ENCODE results near the gene MIPEP.

MIPEP gene

GRCh38 chr13:23711355-23711754, 177.8 kb downstream of the MIPEP start:
- Histone ChIP-seq H3K27ac (ENCODE audit: insufficient read depth, low read depth, low read length, poor library complexity, severe bottlenecking) (no peak overlapping the region), H3K4me3 (ENCODE audit: insufficient read depth, low read depth, low read length) (no peak overlapping the region), H3K9me3 (ENCODE audit: control insufficient read depth, low read length) (no peaks in the 10 kb centered on the region), H3K4me1 (ENCODE audit: control insufficient read depth, insufficient read depth, low read length) (no peaks in the 10 kb centered on the region), H3K36me3 (ENCODE audit: control insufficient read depth, insufficient read depth, low read length) (no peaks in the 10 kb centered on the region), H3K27me3 (ENCODE audit: control insufficient read depth, insufficient read depth, low read length, poor library complexity, severe bottlenecking) (no peaks in the 10 kb centered on the region)
- 84 to 97% methylated on average over 3 of the region's 3 CpGs for WGBS, 2 experiments

GRCh38 chr13:23710366-23710765, 178.8 kb downstream of the MIPEP start:
- no peak overlapping the region for H3K4me3 ChIP-seq (ENCODE audit: insufficient read depth, low read depth, low read length)
- no peaks in the 10 kb centered on the region for H3K36me3 ChIP-seq (ENCODE audit: control insufficient read depth, insufficient read depth, low read length)
- H3K9me3 ChIP-seq (ENCODE audit: control insufficient read depth, low read length) = no peaks in the 10 kb centered on the region
- H3K4me1 ChIP-seq (ENCODE audit: control insufficient read depth, insufficient read depth, low read length) = no peaks in the 10 kb centered on the region
- H3K27ac ChIP-seq (ENCODE audit: insufficient read depth, low read depth, low read length, poor library complexity, severe bottlenecking) = no peak overlapping the region
- WGBS, 2 experiments = no CpG with 5 or more reads among the region's 1 CpG
- H3K27me3 ChIP-seq (ENCODE audit: control insufficient read depth, insufficient read depth, low read length, poor library complexity, severe bottlenecking) = no peaks in the 10 kb centered on the region

GRCh38 chr13:23709536-23709935, 179.7 kb downstream of the MIPEP start:
- WGBS, 2 experiments = 86 to 95% methylated on average over 1 of the region's 1 CpG

GRCh38 chr13:23707674-23708073, 181.5 kb downstream of the MIPEP start:
- H3K4me3 ChIP-seq (ENCODE audit: insufficient read depth, low read depth, low read length) = no peak overlapping the region
- no peaks in the 10 kb centered on the region for H3K36me3 ChIP-seq (ENCODE audit: control insufficient read depth, insufficient read depth, low read length)
- H3K9me3 ChIP-seq (ENCODE audit: control insufficient read depth, low read length) = no peaks in the 10 kb centered on the region
- H3K4me1 ChIP-seq (ENCODE audit: control insufficient read depth, insufficient read depth, low read length) = no peaks in the 10 kb centered on the region
- no peak overlapping the region for H3K27ac ChIP-seq (ENCODE audit: insufficient read depth, low read depth, low read length, poor library complexity, severe bottlenecking)
- H3K27me3 ChIP-seq (ENCODE audit: control insufficient read depth, insufficient read depth, low read length, poor library complexity, severe bottlenecking) = no peaks in the 10 kb centered on the region
- WGBS, 2 experiments = 91 to 94% methylated on average over 3 of the region's 3 CpGs

More at GRCh38 chr13:23709536-23709935, 179.7 kb downstream of the MIPEP start:
- no peak overlapping the region for H3K27ac ChIP-seq (ENCODE audit: insufficient read depth, low read depth, low read length, poor library complexity, severe bottlenecking)
- H3K4me1 ChIP-seq (ENCODE audit: control insufficient read depth, insufficient read depth, low read length) = no peaks in the 10 kb centered on the region
- H3K36me3 ChIP-seq (ENCODE audit: control insufficient read depth, insufficient read depth, low read length) = no peaks in the 10 kb centered on the region
- no peaks in the 10 kb centered on the region for H3K9me3 ChIP-seq (ENCODE audit: control insufficient read depth, low read length)
- no peak overlapping the region for H3K4me3 ChIP-seq (ENCODE audit: insufficient read depth, low read depth, low read length)
- H3K27me3 ChIP-seq (ENCODE audit: control insufficient read depth, insufficient read depth, low read length, poor library complexity, severe bottlenecking) = no peaks in the 10 kb centered on the region

- H3K27me3 ChIP-seq (ENCODE audit: control insufficient read depth, insufficient read depth, low read length, poor library complexity, severe bottlenecking) = no peaks in the 10 kb centered on the region
- WGBS, 2 experiments = 85 to 88% methylated on average over 2 of the region's 2 CpGs
- no peaks in the 10 kb centered on the region for H3K4me1 ChIP-seq (ENCODE audit: control insufficient read depth, insufficient read depth, low read length)
- H3K36me3 ChIP-seq (ENCODE audit: control insufficient read depth, insufficient read depth, low read length) = no peaks in the 10 kb centered on the region
- H3K27ac ChIP-seq (ENCODE audit: insufficient read depth, low read depth, low read length, poor library complexity, severe bottlenecking) = no peak overlapping the region
- no peak overlapping the region for H3K4me3 ChIP-seq (ENCODE audit: insufficient read depth, low read depth, low read length)
- H3K9me3 ChIP-seq (ENCODE audit: control insufficient read depth, low read length) = no peaks in the 10 kb centered on the region
Observed at GRCh38 chr13:23705583-23705982, 183.6 kb downstream of the MIPEP start.

- 92 to 95% methylated on average over 11 of the region's 11 CpGs for WGBS, 2 experiments
- H3K4me3 ChIP-seq (ENCODE audit: insufficient read depth, low read depth, low read length) = no peak overlapping the region
- no peaks in the 10 kb centered on the region for H3K36me3 ChIP-seq (ENCODE audit: control insufficient read depth, insufficient read depth, low read length)
- H3K4me1 ChIP-seq (ENCODE audit: control insufficient read depth, insufficient read depth, low read length) = no peaks in the 10 kb centered on the region
- no peaks in the 10 kb centered on the region for H3K27me3 ChIP-seq (ENCODE audit: control insufficient read depth, insufficient read depth, low read length, poor library complexity, severe bottlenecking)
- H3K27ac ChIP-seq (ENCODE audit: insufficient read depth, low read depth, low read length, poor library complexity, severe bottlenecking) = no peak overlapping the region
- no peaks in the 10 kb centered on the region for H3K9me3 ChIP-seq (ENCODE audit: control insufficient read depth, low read length)
Observed at GRCh38 chr13:23703246-23703860, 185.8 kb downstream of the MIPEP start.

GRCh38 chr13:23701636-23702035, 187.6 kb downstream of the MIPEP start:
- Histone ChIP-seq H3K27me3 (ENCODE audit: control insufficient read depth, insufficient read depth, low read length, poor library complexity, severe bottlenecking) (no peaks in the 10 kb centered on the region), H3K27ac (ENCODE audit: insufficient read depth, low read depth, low read length, poor library complexity, severe bottlenecking) (no peak overlapping the region), H3K9me3 (ENCODE audit: control insufficient read depth, low read length) (no peaks in the 10 kb centered on the region), H3K4me3 (ENCODE audit: insufficient read depth, low read depth, low read length) (no peak overlapping the region), H3K36me3 (ENCODE audit: control insufficient read depth, insufficient read depth, low read length) (no peaks in the 10 kb centered on the region), H3K4me1 (ENCODE audit: control insufficient read depth, insufficient read depth, low read length) (peaks cover 4% of the 10 kb centered on the region)
- WGBS, 2 experiments = 96% methylated on average over 12 of the region's 12 CpGs

GRCh38 chr13:23701186-23701585, 188.0 kb downstream of the MIPEP start:
- no peak overlapping the region for H3K4me3 ChIP-seq (ENCODE audit: insufficient read depth, low read depth, low read length)
- no peak overlapping the region for H3K27ac ChIP-seq (ENCODE audit: insufficient read depth, low read depth, low read length, poor library complexity, severe bottlenecking)
- WGBS, 2 experiments = 95 to 96% methylated on average over 5 of the region's 5 CpGs
- H3K9me3 ChIP-seq (ENCODE audit: control insufficient read depth, low read length) = no peaks in the 10 kb centered on the region
- H3K36me3 ChIP-seq (ENCODE audit: control insufficient read depth, insufficient read depth, low read length) = no peaks in the 10 kb centered on the region
- peaks cover 9% of the 10 kb centered on the region for H3K4me1 ChIP-seq (ENCODE audit: control insufficient read depth, insufficient read depth, low read length)
- no peaks in the 10 kb centered on the region for H3K27me3 ChIP-seq (ENCODE audit: control insufficient read depth, insufficient read depth, low read length, poor library complexity, severe bottlenecking)

- Histone ChIP-seq H3K4me1 (ENCODE audit: control insufficient read depth, insufficient read depth, low read length) (peaks cover 9% of the 10 kb centered on the region), H3K27me3 (ENCODE audit: control insufficient read depth, insufficient read depth, low read length, poor library complexity, severe bottlenecking) (no peaks in the 10 kb centered on the region)
- 88 to 94% methylated on average over 2 of the region's 2 CpGs for WGBS, 2 experiments
Observed at GRCh38 chr13:23699271-23699670, 189.9 kb downstream of the MIPEP start.

GRCh38 chr13:23697772-23698313, 191.4 kb downstream of the MIPEP start:
- H3K9me3 ChIP-seq (ENCODE audit: control insufficient read depth, low read length) = no peaks in the 10 kb centered on the region
- peaks cover 9% of the 10 kb centered on the region for H3K4me1 ChIP-seq (ENCODE audit: control insufficient read depth, insufficient read depth, low read length)
- H3K4me3 ChIP-seq (ENCODE audit: insufficient read depth, low read depth, low read length) = no peak overlapping the region
- 83 to 90% methylated on average over 1 of the region's 1 CpG for WGBS, 2 experiments
- H3K27me3 ChIP-seq (ENCODE audit: control insufficient read depth, insufficient read depth, low read length, poor library complexity, severe bottlenecking) = no peaks in the 10 kb centered on the region
- H3K27ac ChIP-seq (ENCODE audit: insufficient read depth, low read depth, low read length, poor library complexity, severe bottlenecking) = no peak overlapping the region
- no peaks in the 10 kb centered on the region for H3K36me3 ChIP-seq (ENCODE audit: control insufficient read depth, insufficient read depth, low read length)

More at GRCh38 chr13:23699271-23699670, 189.9 kb downstream of the MIPEP start:
- H3K4me3 ChIP-seq (ENCODE audit: insufficient read depth, low read depth, low read length) = no peak overlapping the region
- H3K36me3 ChIP-seq (ENCODE audit: control insufficient read depth, insufficient read depth, low read length) = no peaks in the 10 kb centered on the region
- H3K27ac ChIP-seq (ENCODE audit: insufficient read depth, low read depth, low read length, poor library complexity, severe bottlenecking) = no peak overlapping the region
- H3K9me3 ChIP-seq (ENCODE audit: control insufficient read depth, low read length) = no peaks in the 10 kb centered on the region
